SU-DHL-6 (cell line): ENCODE measurements around the gene PRR33.

ENCODE experiments used
- EZH2phosphoT487 ChIP-seq: fragments of 200-600 bp; sonication (generic), shearing (Covaris generic); conservative IDR thresholded peaks from 2 replicates; pipeline ENCODE4 v1.6.1; 2018; ENCODE audit warnings: mild to moderate bottlenecking, antibody characterized with exemption, low read length, moderate library complexity, mixed read lengths
- TF ChIP-seq, protein P1 (sequence below): fragments of 200-600 bp; sonication (generic); IDR thresholded peaks from one replicate; pipeline ENCODE4 v1.5.1; 2017; ENCODE audit warnings: antibody characterized with exemption, mild to moderate bottlenecking, low read length, moderate library complexity; ENCODE audit not compliant: insufficient read depth, poor library complexity, severe bottlenecking

DNA sequence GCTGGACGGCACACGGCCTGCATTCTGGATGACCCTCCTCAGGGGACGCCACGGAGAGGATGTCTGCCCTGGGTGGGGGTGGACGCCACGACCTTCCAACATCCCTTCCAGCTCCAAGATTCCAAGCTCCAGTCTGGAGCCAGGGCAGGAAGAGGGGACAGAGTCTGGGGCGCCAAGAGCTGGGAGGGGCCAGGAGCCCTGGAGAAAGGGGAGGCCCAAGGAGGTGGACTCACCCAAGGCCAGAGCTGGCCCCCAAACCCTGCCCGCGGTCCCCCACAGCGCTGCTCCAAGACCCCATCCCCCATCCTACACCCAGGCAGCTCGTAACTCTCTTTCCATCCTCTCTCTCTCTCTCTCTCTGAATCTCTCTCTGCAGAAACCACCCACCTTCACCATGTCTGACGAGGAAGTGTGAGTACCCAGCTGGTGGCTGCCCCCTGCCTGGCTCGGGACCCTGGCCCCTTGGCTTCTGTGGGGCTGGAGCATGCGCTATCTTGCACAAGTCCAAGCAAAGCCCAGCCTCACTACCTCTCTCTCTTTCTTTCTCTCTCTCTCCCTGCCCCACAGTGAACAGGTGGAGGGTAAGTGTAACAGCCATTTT lies 30.9 kb upstream of the PRR33 start:
- TF ChIP-seq, protein P1, sequence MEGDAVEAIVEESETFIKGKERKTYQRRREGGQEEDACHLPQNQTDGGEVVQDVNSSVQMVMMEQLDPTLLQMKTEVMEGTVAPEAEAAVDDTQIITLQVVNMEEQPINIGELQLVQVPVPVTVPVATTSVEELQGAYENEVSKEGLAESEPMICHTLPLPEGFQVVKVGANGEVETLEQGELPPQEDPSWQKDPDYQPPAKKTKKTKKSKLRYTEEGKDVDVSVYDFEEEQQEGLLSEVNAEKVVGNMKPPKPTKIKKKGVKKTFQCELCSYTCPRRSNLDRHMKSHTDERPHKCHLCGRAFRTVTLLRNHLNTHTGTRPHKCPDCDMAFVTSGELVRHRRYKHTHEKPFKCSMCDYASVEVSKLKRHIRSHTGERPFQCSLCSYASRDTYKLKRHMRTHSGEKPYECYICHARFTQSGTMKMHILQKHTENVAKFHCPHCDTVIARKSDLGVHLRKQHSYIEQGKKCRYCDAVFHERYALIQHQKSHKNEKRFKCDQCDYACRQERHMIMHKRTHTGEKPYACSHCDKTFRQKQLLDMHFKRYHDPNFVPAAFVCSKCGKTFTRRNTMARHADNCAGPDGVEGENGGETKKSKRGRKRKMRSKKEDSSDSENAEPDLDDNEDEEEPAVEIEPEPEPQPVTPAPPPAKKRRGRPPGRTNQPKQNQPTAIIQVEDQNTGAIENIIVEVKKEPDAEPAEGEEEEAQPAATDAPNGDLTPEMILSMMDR, result no peak
- no peak for TF ChIP-seq EZH2phosphoT487
